Activated CD8-positive, alpha-beta memory T cell treated with anti-CD3 and anti-CD28 coated beads, Interleukin-2, amount 50 U/mL, for 1 hour (primary cell): ENCODE data around the gene IGSF3.
"Not testable (repeated sequence)": the region's sequence is repeated elsewhere in the genome, so short reads cannot be mapped to it uniquely, and the experiment has no call there.

Experiments
- DNase-seq: peaks from one replicate; pipeline ENCODE4 v3.0.0-alpha.2; 2020; ENCODE audit errors: extremely low read depth

The IGSF3 gene

GRCh38 chr1:116574581-116575291 lies 92.8 kb downstream of the IGSF3 start:
- DNase-seq = no peak

GRCh38 chr1:116573431-116574095 lies 94.0 kb downstream of the IGSF3 start:
- no peak for DNase-seq

GRCh38 chr1:116572771-116573430 lies 94.6 kb downstream of the IGSF3 start:
- no peak for DNase-seq

GRCh38 chr1:116572099-116572498 lies 95.4 kb downstream of the IGSF3 start:
- no peak for DNase-seq

- no peak for DNase-seq
These were observed 96.2 kb downstream of the IGSF3 start for GRCh38 chr1:116571215-116571919.

- DNase-seq = peak; percentile 40
These were observed 96.9 kb downstream of the IGSF3 start, which contains the start of gene CD58 for GRCh38 chr1:116570358-116571214. Gene CD58 (minus strand): TSS chr1:116571026. CDS start chr1:116570972, 54 bp downstream.

- DNase-seq = no peak
These were observed 97.7 kb downstream of the IGSF3 start for GRCh38 chr1:116569776-116570357.

GRCh38 chr1:116569381-116569670 lies 98.2 kb downstream of the IGSF3 start:
- no peak for DNase-seq

- DNase-seq = no peak
These were observed 98.7 kb downstream of the IGSF3 start for GRCh38 chr1:116568662-116569380.

GRCh38 chr1:116567790-116568661 lies 99.5 kb downstream of the IGSF3 start:
- DNase-seq = no peak

GRCh38 chr1:116565222-116565621 lies 102.3 kb downstream of the IGSF3 start:
- DNase-seq = no peak

GRCh38 chr1:116564426-116564825 lies 103.1 kb downstream of the IGSF3 start:
- no peak for DNase-seq

GRCh38 chr1:116562465-116562864 lies 105.1 kb downstream of the IGSF3 start:
- DNase-seq = not testable (repeated sequence)

- no peak for DNase-seq
These were observed 106.0 kb downstream of the IGSF3 start for GRCh38 chr1:116561563-116561962.

- no peak for DNase-seq
These were observed 106.6 kb downstream of the IGSF3 start for GRCh38 chr1:116560704-116561490.

GRCh38 chr1:116559304-116559761 lies 108.2 kb downstream of the IGSF3 start:
- DNase-seq = no peak

- DNase-seq = no peak
These were observed 109.0 kb downstream of the IGSF3 start for GRCh38 chr1:116558571-116558970.

GRCh38 chr1:116558140-116558549 lies 109.4 kb downstream of the IGSF3 start:
- no peak for DNase-seq
